Glomerular endothelial cell (primary cell): ENCODE measurements around the gene GFOD2. TPM values are rescaled to one million over a fixed set of nuclear protein-coding genes. Genes with fewer than 3 reads are reported as not detected.

Experiments
- DNase-seq: peaks from one replicate; pipeline ENCODE4 v3.0.0-alpha.2; 2011; ENCODE audit warnings: low read depth, low spot score; ENCODE audit errors: extremely low read depth
- total RNA-seq: library from RNA; depleted of rRNA; stranded (reverse); fragments of >200 nt; gene quantifications from 2 replicates; pipeline ENCODE4 v1.2.3, GENCODE V29; 2015

The GFOD2 gene
- total RNA-seq, 1 donor from 2014 or later, result 35.7 TPM

- peak; percentile 85 for DNase-seq
These were observed 45.2 kb downstream of the GFOD2 start for GRCh38 chr16:67673712-67674580.

GRCh38 chr16:67672739-67673662 is 46.1 kb downstream of the GFOD2 start:
- DNase-seq, result no peak

GRCh38 chr16:67672306-67672705 is 46.8 kb downstream of the GFOD2 start:
- DNase-seq, result no peak

GRCh38 chr16:67669499-67670101 is 49.5 kb downstream of the GFOD2 start:
- no peak for DNase-seq

- DNase-seq, result no peak
These were observed 50.5 kb downstream of the GFOD2 start for GRCh38 chr16:67668495-67669157.

GRCh38 chr16:67667817-67668494 is 51.2 kb downstream of the GFOD2 start:
- DNase-seq, result peak; percentile 77

- DNase-seq, result no peak
These were observed 51.7 kb downstream of the GFOD2 start for GRCh38 chr16:67667453-67667816.

- no peak for DNase-seq
These were observed 52.3 kb downstream of the GFOD2 start, which contains the start of the genes C16orf86 and ENKD1 for GRCh38 chr16:67666559-67667452. Gene C16orf86, plus strand, starts transcription at chr16:67666814. Its CDS starts 157 bp downstream, at chr16:67666971. Gene ENKD1, minus strand, starts transcription at chr16:67666750. Its CDS starts 308 bp downstream, at chr16:67666442.

- DNase-seq, result no peak
These were observed 53.0 kb downstream of the GFOD2 start for GRCh38 chr16:67666032-67666551.

GRCh38 chr16:67665598-67665997 is 53.5 kb downstream of the GFOD2 start:
- no peak for DNase-seq

GRCh38 chr16:67664871-67665270 is 54.2 kb downstream of the GFOD2 start:
- DNase-seq, result no peak

GRCh38 chr16:67664258-67664657 is 54.9 kb downstream of the GFOD2 start:
- DNase-seq, result no peak

GRCh38 chr16:67663877-67664222 is 55.3 kb downstream of the GFOD2 start:
- DNase-seq, result no peak

GRCh38 chr16:67663151-67663876 is 55.8 kb downstream of the GFOD2 start:
- DNase-seq, result no peak

- DNase-seq, result no peak
These were observed 56.5 kb downstream of the GFOD2 start for GRCh38 chr16:67662653-67663010.

GRCh38 chr16:67661886-67662652 is 57.0 kb downstream of the GFOD2 start:
- DNase-seq, result no peak

- no peak for DNase-seq
These were observed 57.9 kb downstream of the GFOD2 start for GRCh38 chr16:67661101-67661761.
